K562 (cell line): Measurements from ENCODE around the gene NFATC2. TPM values are rescaled to one million over a fixed set of nuclear protein-coding genes. Genes with fewer than 3 reads are reported as not detected.

Experiments
- ATAC-seq: fragments of 200-7000 bp; cut with Tn5 transposase; 3 replicates; pipeline ENCODE4 v1.9.1; 2020; ENCODE audit warnings: moderate library complexity
- BruUV-seq: library from RNA; stranded (reverse); fragments of 400-500 nt; replicated peaks from 2 replicates; lab custom pipeline; 2021; lab: Mats Ljungman, UMichigan
- CTCF ChIA-PET: fragments of 300-600 bp; formaldehyde crosslinking; extraction: SDS; loops from one replicate; lab custom pipeline; 2021; ENCODE audit warnings: low intra/inter-chr PET ratio; lab: Yijun Ruan, JAX
- POLR2A ChIA-PET: fragments of 300-600, 350-650 bp; sonication (Branson Sonifier 250); formaldehyde crosslinking; extraction: SDS; loops from one replicate; lab custom pipeline; 2021; ENCODE audit warnings: antibody characterized with exemption, inconsistent platforms; lab: Yijun Ruan, JAX
- DNase-seq, 4 experiments: peaks; one replicate each; pipeline versions ENCODE4 v3.0.0 to v3.0.0-alpha.2; 2011 to 2018; ENCODE audit warnings: low spot score in 3 of 4, mixed read lengths in 3 of 4; ENCODE audit errors: extremely low read depth in 1 of 4
- FAIRE-seq: peaks from 2 replicates; lab custom pipeline; 2011; peaks lifted over from hg19 to GRCh38; lab: Jason Lieb, UNC
- H2AFZ ChIP-seq: 2 replicates; pipeline ENCODE4 v1.6.0; 2011; ENCODE audit warnings: low read depth, low read length, control low read depth, inconsistent platforms
- H3K27ac ChIP-seq: fragments of 200-600 bp; 3 replicates; pipeline ENCODE4 v1.8.0; 2011; ENCODE audit warnings: low read depth, mild to moderate bottlenecking, control low read depth, inconsistent platforms, low read length, moderate library complexity, mixed read lengths; ENCODE audit errors: extremely low read depth
- H3K27me3 ChIP-seq, 2 experiments: fragments of 300-600 bp in 1 of 2; 2 replicates in 1 of 2; 3 replicates in 1 of 2; pipeline versions ENCODE4 v1.6.0 to v1.8.0; 2011; ENCODE audit warnings: inconsistent platforms in 2 of 2, low read length in 2 of 2, mild to moderate bottlenecking in 1 of 2, mixed read lengths in 1 of 2, moderate library complexity in 1 of 2; ENCODE audit not compliant: control insufficient read depth in 2 of 2, insufficient read depth in 2 of 2
- H3K36me3 ChIP-seq: fragments of 300-600 bp; 3 replicates; pipeline ENCODE4 v1.8.0; 2011; ENCODE audit warnings: mild to moderate bottlenecking, low read length, inconsistent platforms; ENCODE audit not compliant: control insufficient read depth, insufficient read depth
- H3K4me1 ChIP-seq, 2 experiments: fragments of 200-600 bp in 1 of 2; replicated peaks in 1 of 2; 2 replicates in 1 of 2; 3 replicates in 1 of 2; pipeline versions ENCODE4 v1.5.1 to v1.8.0; 2011; ENCODE audit warnings: inconsistent platforms in 2 of 2, low read length in 2 of 2, mild to moderate bottlenecking in 1 of 2, mixed read lengths in 1 of 2, moderate library complexity in 1 of 2; ENCODE audit not compliant: control insufficient read depth in 2 of 2, insufficient read depth in 2 of 2
- H3K4me2 ChIP-seq: 2 replicates; pipeline ENCODE4 v1.6.1; 2011; ENCODE audit warnings: low read length, control low read depth, inconsistent platforms, mixed read lengths; ENCODE audit not compliant: insufficient read depth
- H3K4me3 ChIP-seq: fragments of 200-600 bp; sonication (generic), shearing (Covaris generic); 2 replicates; pipeline ENCODE4 v1.5.1; 2016; ENCODE audit warnings: control low read depth, inconsistent platforms
- H3K79me2 ChIP-seq: fragments of 200-600 bp; 3 replicates; pipeline ENCODE4 v1.8.0; 2011; ENCODE audit warnings: low read length, inconsistent platforms; ENCODE audit not compliant: control insufficient read depth, insufficient read depth
- H3K9ac ChIP-seq, 2 experiments: 2 replicates each; pipeline versions ENCODE4 v1.6.0 to v1.6.1; 2011; ENCODE audit warnings: low read depth in 2 of 2, low read length in 2 of 2, control low read depth in 1 of 2, inconsistent platforms in 1 of 2, mild to moderate bottlenecking in 1 of 2, mixed read lengths in 1 of 2; ENCODE audit not compliant: insufficient read depth in 1 of 2
- H3K9me1 ChIP-seq: one replicate; pipeline ENCODE4 v1.6.0; 2011; ENCODE audit warnings: inconsistent platforms, mild to moderate bottlenecking, low read length, moderate library complexity; ENCODE audit not compliant: control insufficient read depth, insufficient read depth
- H3K9me3 ChIP-seq: replicated peaks from 2 replicates; pipeline ENCODE4 v1.5.1; 2011; ENCODE audit warnings: low read depth, low read length, inconsistent platforms; ENCODE audit not compliant: control insufficient read depth, insufficient read depth
- H4K20me1 ChIP-seq: replicated peaks from 2 replicates; pipeline ENCODE4 v1.6.1; 2011; ENCODE audit warnings: low read length, inconsistent platforms, mixed read lengths; ENCODE audit not compliant: control insufficient read depth, insufficient read depth
- BRF2 ChIP-seq: IDR thresholded peaks from 3 replicates; pipeline ENCODE4 v1.6.1; 2011; ENCODE audit warnings: borderline replicate concordance, mild to moderate bottlenecking; ENCODE audit not compliant: insufficient read length, insufficient read depth
- GABPB1 ChIP-seq: sonication (generic); formaldehyde crosslinking; IDR thresholded peaks from 2 replicates; pipeline ENCODE4 v1.8.0; 2022; ENCODE audit warnings: mild to moderate bottlenecking, missing genetic modification reagents
- KDM1A ChIP-seq, 2 experiments: fragments of 450-650 bp; IDR thresholded peaks; 2 replicates each; pipeline ENCODE4 v1.6.1; 2016; ENCODE audit warnings: mild to moderate bottlenecking in 2 of 2
- NBN ChIP-seq: fragments of 450-650 bp; IDR thresholded peaks from 2 replicates; pipeline ENCODE4 v1.6.1; 2016; ENCODE audit warnings: low read depth, mild to moderate bottlenecking
- SMARCB1 ChIP-seq: IDR thresholded peaks from 2 replicates; pipeline ENCODE4 v1.6.1; 2011; ENCODE audit warnings: improper control_type of control experiment, low read depth; ENCODE audit not compliant: insufficient read length
- ZFX ChIP-seq: sonication (generic); formaldehyde crosslinking; IDR thresholded peaks from 2 replicates; pipeline ENCODE4 v1.8.0; 2022; ENCODE audit warnings: mild to moderate bottlenecking, missing genetic modification reagents, moderate library complexity
- WGBS: fragments of 100-300 bp; shearing (Covaris generic); methylation state at CpG from one replicate; pipeline ENCODE4 v1.1.6; 2016; ENCODE audit warnings: low coverage, mixed read lengths; ENCODE audit not compliant: insufficient coverage; ENCODE audit errors: missing lambda C conversion rate; 5-methylcytosine and 5-hydroxymethylcytosine counted together
- in situ Hi-C: fragments of 300-500 bp; cut with MboI; formaldehyde crosslinking; loops from 4 replicates; pipeline ENCODE4 v1.15.0; 2018; ENCODE audit warnings: inconsistent platforms, mixed read lengths
- intact Hi-C: fragments of 100-400 bp; cut with micrococcal nuclease; formaldehyde crosslinking; loops from 2 replicates; pipeline ENCODE4 v1.14.2; 2022
- polyA plus RNA-seq, 8 experiments: library from polyadenylated mRNA; depleted of rRNA in 4 of 8; stranded (reverse) in 5 of 8; unstranded in 3 of 8; fragments of >200 nt; fragmentation: Nextera tagmentation in 2 of 8; fragmentation: Illumina TruSeq in 1 of 8; extraction: Ambion mirVana in 2 of 8; extraction: Trizol in 1 of 8; gene quantifications; 2 replicates each; pipeline versions ENCODE4 v1.2.1 to v1.2.3, GENCODE V29; 2011 to 2014; ENCODE audit warnings: inconsistent platforms in 1 of 8, missing spikeins in 1 of 8
- total RNA-seq, 7 experiments: library from RNA; depleted of rRNA in 6 of 7; stranded (reverse); fragments of >200 nt in 6 of 7; fragmentation: Illumina TruSeq in 2 of 7; extraction: Trizol in 2 of 7; gene quantifications; 2 replicates each; pipeline versions ENCODE4 v1.2.1 to v1.2.3, GENCODE V29; 2011 to 2021; ENCODE audit warnings: low replicate concordance in 1 of 7
- TF ChIP-seq, protein P1 (sequence below): sonication (generic); formaldehyde crosslinking; IDR thresholded peaks from 2 replicates; pipeline ENCODE4 v1.9.0; 2022; ENCODE audit warnings: mild to moderate bottlenecking, missing genetic modification reagents
- TF ChIP-seq, protein P2 (sequence below): fragments of 250-450 bp; sonication (Bioruptor Pico); IDR thresholded peaks from 2 replicates; pipeline ENCODE4 v1.5.1; 2021; ENCODE audit warnings: mild to moderate bottlenecking
- TF ChIP-seq, protein P3 (sequence below): sonication (generic); formaldehyde crosslinking; IDR thresholded peaks from 2 replicates; pipeline ENCODE4 v1.8.0; 2022; ENCODE audit warnings: mild to moderate bottlenecking, missing genetic modification reagents

Gene NFATC2
- total and polyA plus RNA-seq, 9 of the 15 experiments (the other 6 are each of a cell fraction or from before 2014, with no cell fraction given), result 1.9 to 11.2 (median 3.0) TPM

DNA sequence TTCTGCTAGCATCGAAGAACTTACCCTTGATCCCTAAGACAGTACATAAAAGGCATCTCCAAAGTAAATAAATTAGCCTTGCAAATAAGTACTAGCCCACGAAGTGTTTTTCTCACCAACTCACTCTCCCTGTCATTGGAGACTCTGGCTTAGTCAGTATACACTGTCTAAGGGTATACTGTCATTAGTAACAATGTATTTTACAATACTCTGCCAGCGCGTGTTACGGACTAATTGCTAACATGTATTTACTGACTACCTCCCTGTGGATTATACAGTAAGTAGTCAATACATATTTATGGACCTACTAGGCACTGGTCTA is 72.1 kb downstream of the NFATC2 start:
- H3K27ac ChIP-seq, result no peak overlapping the region
- no peaks in the 10 kb centered on the region for H3K4me1 ChIP-seq
- no TSS peak for BruUV-seq
- H3K9ac ChIP-seq, result no peak overlapping the region
- H3K4me2 ChIP-seq, result no peak overlapping the region
- H3K9me1 ChIP-seq, result no peaks in the 10 kb centered on the region
- 83% methylated on average over 5 of the region's 5 CpGs for WGBS
- H3K79me2 ChIP-seq, result no peaks in the 10 kb centered on the region
- no peak for ATAC-seq
- intact Hi-C loops, result no loop called here
- H3K9me3 ChIP-seq, result no peaks in the 10 kb centered on the region
- TF ChIP-seq SMARCB1, result no peak
- TF ChIP-seq, protein P1, sequence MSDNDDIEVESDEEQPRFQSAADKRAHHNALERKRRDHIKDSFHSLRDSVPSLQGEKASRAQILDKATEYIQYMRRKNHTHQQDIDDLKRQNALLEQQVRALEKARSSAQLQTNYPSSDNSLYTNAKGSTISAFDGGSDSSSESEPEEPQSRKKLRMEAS (CRISPR knock-in tag), result no peak
- TF ChIP-seq, all 486 proteins: peak for 0
- in situ Hi-C loops, result no loop called here
- Histone ChIP-seq H2AFZ (no peak overlapping the region), H4K20me1 (no peaks in the 10 kb centered on the region), H3K36me3 (peaks cover 68% of the 10 kb centered on the region; the same call in 2 of the 3 replicates), H3K27me3 (no peaks in the 10 kb centered on the region), H3K4me3 (no peak overlapping the region)
- no peak for FAIRE-seq
- DNase-seq, result no peak
- ChIA-PET CTCF (no interaction called here), POLR2A (interaction anchor here (1.1 to 1.3 kb wide), 2 partner anchors 9 to 12 kb away, joined by 3 to 4 read pairs; no protein-coding TSS in a partner anchor)

- CTCF ChIA-PET, result no interaction called here
- TF ChIP-seq, protein P2, sequence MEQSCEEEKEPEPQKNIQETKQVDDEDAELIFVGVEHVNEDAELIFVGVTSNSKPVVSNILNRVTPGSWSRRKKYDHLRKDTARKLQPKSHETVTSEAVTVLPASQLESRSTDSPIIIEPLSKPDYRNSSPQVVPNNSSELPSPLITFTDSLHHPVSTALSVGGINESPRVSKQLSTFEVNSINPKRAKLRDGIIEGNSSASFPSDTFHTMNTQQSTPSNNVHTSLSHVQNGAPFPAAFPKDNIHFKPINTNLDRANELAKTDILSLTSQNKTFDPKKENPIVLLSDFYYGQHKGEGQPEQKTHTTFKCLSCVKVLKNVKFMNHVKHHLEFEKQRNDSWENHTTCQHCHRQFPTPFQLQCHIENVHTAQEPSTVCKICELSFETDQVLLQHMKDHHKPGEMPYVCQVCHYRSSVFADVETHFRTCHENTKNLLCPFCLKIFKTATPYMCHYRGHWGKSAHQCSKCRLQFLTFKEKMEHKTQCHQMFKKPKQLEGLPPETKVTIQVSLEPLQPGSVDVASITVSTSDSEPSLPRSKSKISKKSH (CRISPR knock-in tag), result no peak
- TF ChIP-seq BRF2 (no peak), GABPB1 (no peak), KDM1A (IDR thresholded peaks at IDR 0.05) (no peak), SMARCB1 (no peak), NBN (no peak), ZFX (CRISPR knock-in tag) (no peak)
- TF ChIP-seq, protein P3, sequence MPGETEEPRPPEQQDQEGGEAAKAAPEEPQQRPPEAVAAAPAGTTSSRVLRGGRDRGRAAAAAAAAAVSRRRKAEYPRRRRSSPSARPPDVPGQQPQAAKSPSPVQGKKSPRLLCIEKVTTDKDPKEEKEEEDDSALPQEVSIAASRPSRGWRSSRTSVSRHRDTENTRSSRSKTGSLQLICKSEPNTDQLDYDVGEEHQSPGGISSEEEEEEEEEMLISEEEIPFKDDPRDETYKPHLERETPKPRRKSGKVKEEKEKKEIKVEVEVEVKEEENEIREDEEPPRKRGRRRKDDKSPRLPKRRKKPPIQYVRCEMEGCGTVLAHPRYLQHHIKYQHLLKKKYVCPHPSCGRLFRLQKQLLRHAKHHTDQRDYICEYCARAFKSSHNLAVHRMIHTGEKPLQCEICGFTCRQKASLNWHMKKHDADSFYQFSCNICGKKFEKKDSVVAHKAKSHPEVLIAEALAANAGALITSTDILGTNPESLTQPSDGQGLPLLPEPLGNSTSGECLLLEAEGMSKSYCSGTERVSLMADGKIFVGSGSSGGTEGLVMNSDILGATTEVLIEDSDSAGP (CRISPR knock-in tag), result no peak
These were observed 72.7 kb downstream of the NFATC2 start for GRCh38 chr20:51469578-51470498.

More at GRCh38 chr20:51469578-51470498, 72.7 kb downstream of the NFATC2 start:
- no peaks in the 10 kb centered on the region for H3K27me3 ChIP-seq
- in situ Hi-C loops, result no loop called here
- no peaks in the 10 kb centered on the region for H3K9me3 ChIP-seq
- no peaks in the 10 kb centered on the region for H3K79me2 ChIP-seq
- H3K4me1 ChIP-seq, result no peaks in the 10 kb centered on the region
- WGBS, result 87% methylated on average over 11 of the region's 11 CpGs
- no peak for ATAC-seq
- BruUV-seq, result no TSS peak
- H2AFZ ChIP-seq, result no peak overlapping the region
- H3K9me1 ChIP-seq, result no peaks in the 10 kb centered on the region
- H3K4me3 ChIP-seq, result no peak overlapping the region
- H3K4me2 ChIP-seq, result no peak overlapping the region
- H3K9ac ChIP-seq, result no peak overlapping the region
- intact Hi-C loops, result no loop called here
- no peak overlapping the region for H3K27ac ChIP-seq
- POLR2A ChIA-PET, result interaction anchor here (1.1 kb wide), 1 partner anchor 9 kb away, joined by 3 read pairs; no protein-coding TSS in a partner anchor
- no peak for FAIRE-seq
- no peaks in the 10 kb centered on the region for H4K20me1 ChIP-seq
- peaks cover 65% of the 10 kb centered on the region; the same call in 2 of the 3 replicates for H3K36me3 ChIP-seq
- DNase-seq, result no peak
